Activated CD4-positive, alpha-beta T cell treated with anti-CD3 and anti-CD28 coated beads, Interleukin-2, Interleukin-6, amounts not matched to agents 100 ng/mL and 50 ng/mL, durations not matched to agents 16 hours and 8 hours (primary cell): ENCODE results near the gene KDELR3.

Source experiments
- DNase-seq: peaks from one replicate; pipeline ENCODE4 v3.0.0-alpha.2; 2020

Gene KDELR3

DNA sequence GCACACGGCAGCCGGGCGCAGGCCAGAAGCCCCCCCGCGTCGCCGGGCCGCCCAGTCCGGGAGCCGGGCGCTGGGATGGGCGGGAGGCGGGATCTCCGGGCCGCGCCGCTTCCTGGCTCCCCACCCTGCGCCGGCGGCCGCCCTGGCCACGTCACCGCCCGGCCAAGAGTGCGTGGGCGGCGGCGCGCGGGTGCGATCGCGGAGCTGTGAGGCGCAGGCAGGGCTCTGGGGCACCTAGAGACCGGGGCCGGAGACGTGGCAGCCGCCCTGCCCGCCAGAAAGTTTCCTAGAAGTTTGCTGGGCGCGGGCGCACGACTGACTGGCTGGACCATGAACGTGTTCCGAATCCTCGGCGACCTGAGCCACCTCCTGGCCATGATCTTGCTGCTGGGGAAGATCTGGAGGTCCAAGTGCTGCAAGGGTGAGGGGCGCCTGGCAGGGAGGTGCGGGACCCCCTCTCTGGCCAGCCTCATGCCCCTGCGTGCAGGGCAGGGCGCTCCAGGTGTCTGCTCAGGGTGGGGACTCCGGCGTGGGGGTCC lies at the start of gene KDELR3:
Gene KDELR3 (plus strand): TSS at position 193 of the 539 bp plus-strand sequence. CDS start 138 bp downstream, at position 331.
- DNase-seq, result peak; percentile 66

DNA sequence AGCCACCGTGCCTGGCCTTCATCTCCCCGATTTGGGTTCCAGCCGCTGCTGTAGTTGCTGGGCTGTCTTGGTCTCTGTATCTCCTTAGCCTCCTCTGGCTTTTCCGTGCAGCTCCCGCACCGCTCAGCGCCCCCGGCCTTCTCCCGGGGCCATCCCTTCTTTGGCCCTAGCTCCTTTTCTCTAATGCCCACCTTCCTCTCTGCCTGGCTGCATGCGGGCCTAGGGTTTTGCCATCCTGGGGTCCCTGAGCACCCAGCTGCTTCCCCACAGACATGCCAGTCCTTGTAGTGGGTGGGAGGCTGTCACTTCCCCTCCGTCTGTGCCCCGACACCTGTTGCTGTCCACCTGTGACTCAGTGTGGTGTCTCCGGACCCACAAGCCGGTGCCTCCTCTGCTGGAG lies 49.3 kb upstream of the KDELR3 start:
- DNase-seq, result no peak

- no peak for DNase-seq
Observed at GRCh38 chr22:38419121-38419857, 48.6 kb upstream of the KDELR3 start.

DNA sequence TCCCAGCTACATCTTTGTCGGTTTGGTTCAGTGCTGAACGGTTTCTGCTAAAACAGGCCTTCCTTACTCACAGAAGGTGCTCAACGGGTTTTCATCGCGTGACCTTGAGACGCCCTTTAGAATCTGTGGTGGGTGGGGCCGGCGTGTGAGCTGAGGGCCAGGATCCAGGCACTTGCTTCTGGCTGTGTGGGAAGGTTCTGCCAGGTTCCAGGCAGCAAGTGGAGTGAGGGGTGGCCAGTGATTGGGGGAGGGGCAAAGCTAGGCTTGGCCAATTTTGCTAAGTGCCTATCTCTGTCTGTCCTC lies 48.1 kb upstream of the KDELR3 start:
- no peak for DNase-seq

GRCh38 chr22:38420734-38421133 lies 47.2 kb upstream of the KDELR3 start:
- DNase-seq, result no peak

DNA sequence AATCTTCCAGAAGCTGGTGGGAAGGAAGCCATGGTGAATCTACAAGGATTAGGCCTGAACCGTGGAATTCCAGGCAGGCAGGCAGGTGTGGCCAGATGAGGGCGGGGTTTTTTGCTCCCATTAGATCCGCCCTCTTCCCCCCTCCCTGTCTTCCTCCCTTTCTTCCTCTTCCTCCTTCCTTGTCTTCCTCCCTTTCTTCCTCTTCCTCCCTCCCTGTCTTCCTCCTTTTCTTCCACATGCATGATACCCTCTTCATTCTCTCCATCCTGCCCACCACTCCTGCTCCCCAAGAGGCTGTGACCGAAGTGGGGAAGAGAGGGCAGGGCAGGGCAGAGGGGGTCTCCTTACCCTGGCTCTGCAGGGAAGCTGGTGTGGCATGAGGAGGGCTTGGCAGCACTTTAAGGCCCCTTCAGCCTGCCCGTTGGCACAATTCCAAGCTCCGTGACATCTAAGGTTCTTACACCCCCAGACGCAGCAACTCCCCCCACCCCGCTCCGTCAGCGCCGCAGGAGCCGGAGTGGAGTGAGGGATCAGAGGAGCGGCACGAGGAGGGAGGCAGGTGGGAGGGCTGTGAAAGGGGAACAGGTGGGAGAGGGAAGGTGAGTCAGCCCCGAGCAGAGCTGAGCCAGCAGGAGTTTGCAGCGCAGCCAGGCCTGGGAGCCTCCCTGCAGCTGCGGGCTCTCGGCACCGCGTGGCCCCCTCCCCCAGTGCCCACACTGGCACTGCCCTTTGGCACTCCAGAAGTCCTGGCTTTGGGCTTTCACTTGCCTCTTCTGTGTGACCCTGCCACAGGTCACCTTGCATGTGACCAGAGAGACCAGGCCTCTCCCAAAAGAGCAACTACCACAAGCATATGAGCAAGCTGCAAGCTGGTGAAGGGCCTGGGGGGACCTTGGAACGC lies 45.0 kb upstream of the KDELR3 start:
- no peak for DNase-seq

DNA sequence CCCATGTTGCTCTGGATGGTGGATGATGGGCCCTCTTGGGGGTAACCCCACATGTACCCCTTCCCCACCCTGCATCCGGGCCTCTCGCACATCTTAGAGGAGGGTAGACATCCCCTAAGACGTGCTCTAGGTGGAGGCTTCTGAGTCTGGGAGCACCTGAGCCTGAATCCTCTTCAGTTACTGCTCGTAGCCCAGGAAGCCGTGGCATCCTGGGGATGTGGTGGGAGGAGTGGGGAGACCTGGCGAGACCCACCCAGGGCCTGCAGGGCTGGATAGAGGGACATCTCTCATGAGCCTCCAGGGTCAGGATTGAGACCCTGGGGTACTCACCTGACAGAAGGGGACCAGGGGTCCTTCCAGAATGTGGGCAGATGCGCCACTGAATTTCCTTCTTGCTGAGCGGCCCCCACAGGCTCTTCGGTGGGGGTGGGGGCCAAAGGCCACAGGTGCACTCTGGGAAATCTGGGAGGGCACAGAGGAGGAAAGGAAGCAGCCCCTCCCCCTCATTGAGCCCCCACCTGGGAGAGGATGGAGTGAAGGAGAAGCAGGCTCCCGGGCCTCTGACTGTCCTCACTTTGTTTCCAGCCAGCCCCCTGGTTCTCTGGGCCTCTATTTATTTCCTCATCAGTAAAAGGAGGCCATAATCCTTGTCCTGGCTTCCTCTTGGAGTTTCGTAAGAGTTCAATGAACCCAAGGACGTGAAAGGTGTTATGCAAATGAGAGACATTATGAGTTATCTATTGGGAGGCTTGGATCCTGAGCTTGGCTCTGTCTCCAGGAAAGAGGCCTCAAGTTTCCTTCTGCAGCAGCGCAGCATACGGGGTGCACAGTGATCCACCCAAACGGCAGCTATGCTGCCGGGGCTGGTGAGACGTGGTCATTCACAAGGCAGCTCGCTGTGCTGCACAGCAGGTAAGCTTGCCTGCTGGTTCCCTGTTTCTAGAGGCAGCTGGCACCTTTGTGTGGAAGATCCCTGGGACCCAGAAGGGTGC lies 44.1 kb upstream of the KDELR3 start:
- no peak for DNase-seq

GRCh38 chr22:38424525-38425080 lies 43.3 kb upstream of the KDELR3 start:
- DNase-seq, result no peak

GRCh38 chr22:38426628-38427027 lies 41.3 kb upstream of the KDELR3 start:
- DNase-seq, result no peak

DNA sequence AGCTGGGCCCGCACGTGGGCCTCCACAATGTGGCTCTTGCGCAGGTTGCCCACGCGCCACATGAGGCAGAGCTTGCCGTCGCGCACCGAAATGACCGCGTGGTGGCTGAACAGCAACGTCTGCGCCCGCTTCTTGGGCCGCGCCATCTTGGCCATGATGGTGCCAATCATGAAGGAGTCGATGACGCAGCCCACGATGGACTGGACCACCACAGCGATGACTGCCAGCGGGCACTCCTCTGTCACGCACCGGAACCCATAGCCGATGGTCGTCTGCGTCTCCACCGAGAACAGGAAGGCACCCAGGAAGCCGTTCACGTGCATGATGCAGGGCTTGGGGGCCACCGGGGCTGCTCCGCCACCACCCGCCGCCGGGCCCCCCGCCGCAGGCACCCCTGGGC lies 40.4 kb upstream of the KDELR3 start:
- no peak for DNase-seq

GRCh38 chr22:38427940-38428339 lies 40.0 kb upstream of the KDELR3 start:
- DNase-seq, result no peak

DNA sequence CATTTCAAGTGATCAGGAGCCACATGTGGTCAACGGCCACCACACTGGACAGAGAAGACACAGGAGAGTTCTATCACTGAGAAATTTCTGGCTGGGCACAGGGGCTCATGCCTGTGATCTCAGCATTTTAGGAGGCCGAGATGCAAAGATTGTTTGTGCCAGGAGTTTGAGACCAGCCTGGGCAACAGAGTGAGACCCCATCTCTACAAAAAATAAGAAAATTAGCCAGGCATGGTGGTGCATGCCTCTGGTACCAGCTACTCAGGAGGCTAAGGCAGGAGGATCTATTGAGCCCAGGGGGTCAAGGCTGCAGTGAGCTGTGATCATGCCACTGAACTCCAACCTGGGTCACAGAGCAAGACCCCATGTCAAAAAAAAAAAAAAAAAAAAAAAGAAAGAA lies 39.2 kb upstream of the KDELR3 start:
- no peak for DNase-seq

GRCh38 chr22:38429499-38430068 lies 38.3 kb upstream of the KDELR3 start:
- DNase-seq, result no peak

DNA sequence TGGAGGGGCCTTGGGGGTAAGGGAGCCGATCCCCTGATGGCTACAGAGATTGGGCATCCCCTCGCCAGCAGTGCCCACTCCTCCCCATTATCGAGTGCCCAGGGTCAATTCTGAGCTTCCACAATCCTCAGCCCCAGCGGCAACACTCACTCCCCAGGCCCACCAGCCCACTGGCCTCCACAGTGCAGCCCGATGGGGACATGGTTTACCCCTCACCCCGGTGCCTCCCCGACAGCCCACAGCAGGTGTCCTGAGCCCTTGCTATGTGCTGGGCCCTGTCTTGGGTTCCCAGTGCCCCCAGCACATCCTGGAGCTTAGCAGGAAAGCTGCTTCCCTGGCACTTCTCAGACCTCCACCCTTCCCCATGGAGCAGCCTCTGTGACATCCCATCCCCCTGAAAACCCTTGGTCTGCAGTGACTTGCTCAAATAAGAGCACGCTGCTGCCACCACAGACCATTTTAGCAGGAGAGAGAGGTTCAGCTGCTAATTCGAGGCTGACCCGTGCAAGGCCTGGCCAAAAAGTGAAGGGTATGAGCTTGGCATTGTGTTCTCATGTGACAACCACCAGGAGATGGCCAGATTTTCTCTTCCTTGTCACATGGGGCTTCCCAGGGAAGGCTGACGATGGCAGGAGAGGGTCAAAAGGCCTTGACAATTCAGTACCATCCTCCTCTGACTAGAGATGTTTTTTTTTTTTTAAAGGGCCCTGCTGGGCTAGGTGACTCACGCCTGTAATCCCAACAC lies 36.5 kb upstream of the KDELR3 start:
- no peak for DNase-seq

- no peak for DNase-seq
Observed at GRCh38 chr22:38432264-38432663, 35.6 kb upstream of the KDELR3 start.

DNA sequence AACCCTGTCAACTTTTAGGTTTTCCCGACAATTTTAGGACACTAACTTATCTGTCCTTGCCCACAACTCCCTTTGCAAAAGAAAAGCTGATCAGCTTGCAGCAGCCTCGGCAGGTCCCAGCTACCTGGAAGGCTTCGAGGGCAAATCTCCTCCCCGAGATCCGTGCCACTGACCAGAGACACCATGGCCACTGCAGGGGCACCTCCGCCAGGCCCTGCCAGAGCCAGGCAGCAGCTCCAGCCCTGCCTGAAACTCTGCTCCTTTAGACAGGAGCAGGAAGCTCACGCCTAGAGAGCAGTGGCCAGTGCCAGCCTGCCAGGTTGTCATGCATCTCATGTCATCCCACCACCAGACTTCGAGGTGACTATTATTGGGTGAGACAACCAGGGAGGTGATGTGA lies 34.0 kb upstream of the KDELR3 start:
- DNase-seq, result no peak

- no peak for DNase-seq
Observed at GRCh38 chr22:38435010-38435409, 32.9 kb upstream of the KDELR3 start.

DNA sequence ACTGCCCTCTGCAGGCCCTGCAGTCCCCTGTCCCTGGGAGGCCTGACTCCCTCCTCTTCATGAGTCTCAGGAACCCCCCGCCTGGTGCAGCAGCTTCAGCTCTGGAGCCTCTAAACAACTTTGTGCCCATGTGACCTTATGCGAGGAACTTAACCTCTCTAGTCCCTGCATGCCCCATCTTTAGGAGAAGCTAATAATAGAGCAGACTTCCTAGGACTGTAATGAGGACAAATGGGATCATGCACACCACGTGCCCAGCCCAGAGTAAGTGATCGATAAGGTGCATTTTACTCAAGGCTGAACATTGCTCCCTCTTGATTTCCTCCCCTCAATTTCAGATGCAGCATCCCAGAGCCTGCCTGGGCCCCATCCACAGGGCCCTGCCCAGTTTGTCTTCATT lies 31.9 kb upstream of the KDELR3 start:
- no peak for DNase-seq

- no peak for DNase-seq
Observed at GRCh38 chr22:38436629-38437395, 31.1 kb upstream of the KDELR3 start.

DNA sequence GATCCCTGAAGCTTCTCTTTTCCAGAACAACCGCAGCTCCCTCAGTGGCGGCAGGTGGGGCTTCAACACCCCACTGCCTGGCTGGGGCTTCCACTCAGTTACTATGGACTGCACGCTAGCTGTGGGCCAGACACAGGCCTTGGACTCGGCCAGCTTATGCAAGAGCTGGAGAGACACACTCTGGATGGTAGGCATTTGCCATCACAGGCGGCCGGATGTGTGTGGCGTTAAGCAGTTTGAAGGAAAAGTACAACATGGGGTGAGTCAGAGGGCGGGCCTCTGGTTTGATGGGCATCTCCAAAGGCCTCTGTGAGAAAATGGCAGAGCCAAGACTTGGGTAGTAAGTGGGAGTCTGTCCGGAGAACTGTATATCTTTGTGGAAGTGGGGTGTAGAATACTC lies 30.5 kb upstream of the KDELR3 start:
- DNase-seq, result no peak
